ENCODE measurements around the gene FSCN2. TPM values are rescaled to one million over a fixed set of nuclear protein-coding genes. Genes with fewer than 3 reads are reported as not detected.

FSCN2 gene
- total and polyA plus RNA-seq, 2 of the 4 experiments (the other 2 are of a cell fraction): 0.18 to 0.84 TPM

GRCh38 chr17:81502471-81503017 is 25.6 kb upstream of the FSCN2 start:
- no peak overlapping the region for H3K14ac ChIP-seq (replicated peaks; ENCODE audit: low read depth, low read length)
- no peak overlapping the region for H3K4me3 ChIP-seq (ENCODE audit: insufficient read depth, low read depth, low read length)
- H3K4me1 ChIP-seq (ENCODE audit: control insufficient read depth, insufficient read depth, low read length): peaks cover 8% of the 10 kb centered on the region
- no peak overlapping the region for H3K56ac ChIP-seq (ENCODE audit: extremely low read depth, insufficient read depth, low read length)
- no peak overlapping the region for H4K8ac ChIP-seq (ENCODE audit: low read depth in 2 of 2, low read length in 2 of 2)
- no peaks in the 10 kb centered on the region for H3K36me3 ChIP-seq (ENCODE audit: control insufficient read depth, insufficient read depth, low read length)
- H2BK15ac ChIP-seq (ENCODE audit: low read depth, low read length): no peak overlapping the region
- H2BK20ac ChIP-seq (ENCODE audit: low read depth, low read length): no peak overlapping the region
- H2AFZ ChIP-seq (replicated peaks; ENCODE audit: low read length, poor library complexity): peak overlapping the region; percentile 32
- no peak overlapping the region for H3K4ac ChIP-seq (ENCODE audit: low read depth, low read length)
- ChIA-PET CTCF (interaction anchor here (0.7 kb wide), 1 partner anchor 247 kb away, joined by 3 read pairs; no protein-coding TSS in a partner anchor), POLR2A (ENCODE audit: unreplicated experiment) (no interaction called here)
- intact Hi-C loops (cut with micrococcal nuclease) (no loop called here), in situ Hi-C loops (cut with MboI; ENCODE audit: low sequenced_read_pairs) (no loop called here), dilution Hi-C loops (cut with HindIII; ENCODE audit: low sequenced_read_pairs, unreplicated experiment) (no loop called here)
- H4K5ac ChIP-seq (ENCODE audit: low read depth, low read length): no peak overlapping the region
- no peaks in the 10 kb centered on the region for H3K79me1 ChIP-seq (ENCODE audit: low read depth in 1 of 2, low read length in 2 of 2)
- no peak overlapping the region for H4K91ac ChIP-seq (ENCODE audit: insufficient read depth, low read depth, low read length)
- no peak overlapping the region; the same call in 1 of the 2 replicates for H3K23ac ChIP-seq (ENCODE audit: low read depth, low read length)
- no peak overlapping the region for H2BK120ac ChIP-seq (ENCODE audit: low read depth, low read length)
- no TSS peak for BruUV-seq (replicated peaks)
- no peak overlapping the region for H2AK5ac ChIP-seq (ENCODE audit: low read depth, low read length)
- H4K20me1 ChIP-seq (ENCODE audit: insufficient read depth, low read length): peaks cover 10% of the 10 kb centered on the region
- no peaks in the 10 kb centered on the region for H3K9me3 ChIP-seq (ENCODE audit: control insufficient read depth, insufficient read depth, low read length)
- no peaks in the 10 kb centered on the region; the same call in 1 of the 2 replicates for H3K27me3 ChIP-seq (ENCODE audit: control insufficient read depth, insufficient read depth, low read length)
- H3K9me1 ChIP-seq (ENCODE audit: insufficient read depth, low read length): no peaks in the 10 kb centered on the region
- H3K9ac ChIP-seq (ENCODE audit: low read depth, low read length): no peak overlapping the region
- H3K4me2 ChIP-seq (ENCODE audit: low read depth, low read length): no peak overlapping the region
- H3K18ac ChIP-seq (ENCODE audit: low read depth, low read length): no peak overlapping the region
- DNase-seq (no peak), ATAC-seq (ENCODE audit: low read depth) (no peak)
- H3K27ac ChIP-seq (ENCODE audit: insufficient read depth, low read length): no peak overlapping the region
- TF ChIP-seq CHD1 (IDR thresholded peaks at IDR 0.05; ENCODE audit: low read depth, low read length) (no peak), SMC3 (IDR thresholded peaks at IDR 0.05; ENCODE audit: low read depth, low read length) (no peak), MXI1 (IDR thresholded peaks at IDR 0.05; ENCODE audit: borderline replicate concordance, low read depth, low read length) (no peak), MAZ (IDR thresholded peaks at IDR 0.05; ENCODE audit: borderline replicate concordance, low read depth, low read length) (no peak), NFE2L2 (IDR thresholded peaks at IDR 0.05; ENCODE audit: low read depth, low read length) (no peak), RFX5 (IDR thresholded peaks at IDR 0.05; ENCODE audit: low read depth, low read length) (no peak), POLR2A (IDR thresholded peaks at IDR 0.05; ENCODE audit: low read depth, low read length) (no peak), CEBPB (IDR thresholded peaks at IDR 0.05; ENCODE audit: low read depth, low read length) (no peak), MAFK (IDR thresholded peaks at IDR 0.05; ENCODE audit: low read depth, low read length) (no peak)
- TF ChIP-seq, protein P1, sequence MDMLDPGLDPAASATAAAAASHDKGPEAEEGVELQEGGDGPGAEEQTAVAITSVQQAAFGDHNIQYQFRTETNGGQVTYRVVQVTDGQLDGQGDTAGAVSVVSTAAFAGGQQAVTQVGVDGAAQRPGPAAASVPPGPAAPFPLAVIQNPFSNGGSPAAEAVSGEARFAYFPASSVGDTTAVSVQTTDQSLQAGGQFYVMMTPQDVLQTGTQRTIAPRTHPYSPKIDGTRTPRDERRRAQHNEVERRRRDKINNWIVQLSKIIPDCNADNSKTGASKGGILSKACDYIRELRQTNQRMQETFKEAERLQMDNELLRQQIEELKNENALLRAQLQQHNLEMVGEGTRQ (IDR thresholded peaks at IDR 0.05; ENCODE audit: low read depth, low read length): no peak
- H2BK5ac ChIP-seq (ENCODE audit: low read depth, low read length, poor library complexity, severe bottlenecking): no peak overlapping the region
- WGBS, 2 experiments (ENCODE audit: extremely low coverage in 2 of 2, insufficient read length in 1 of 2): 57% methylated on average over 5 of the region's 12 CpGs; no CpG with 5 or more reads in 1 of the 2 experiments
- no peak overlapping the region for H2AK9ac ChIP-seq (replicated peaks; ENCODE audit: low read depth, low read length, poor library complexity)

Data from IMR-90 (cell line).